A673 (cell line): ENCODE results near the gene IFT122. TPM values are rescaled to one million over a fixed set of nuclear protein-coding genes. Genes with fewer than 3 reads are reported as not detected.

Experiments used
- BruUV-seq: library from RNA; stranded (reverse); fragments of 400-500 nt; replicated peaks from 2 replicates; lab custom pipeline; 2021; lab: Mats Ljungman, UMichigan
- CTCF ChIA-PET: fragments of 300-600 bp; sonication (Branson Sonifier 250); formaldehyde crosslinking; loops from one replicate; lab custom pipeline; 2022; ENCODE audit warnings: antibody characterized with exemption; lab: Charles Lee
- POLR2A ChIA-PET: fragments of 300-600 bp; sonication (Branson Sonifier 250); formaldehyde crosslinking; loops from one replicate; lab custom pipeline; 2022; ENCODE audit warnings: antibody characterized with exemption; ENCODE audit not compliant: low non-redundant PET; lab: Charles Lee
- DNase-seq: peaks from one replicate; pipeline ENCODE4 v3.0.0-alpha.2; 2015; ENCODE audit warnings: low spot score
- H3K27ac ChIP-seq: fragments of 200-600 bp; sonication (generic); 2 replicates; pipeline ENCODE4 v1.5.1; 2016; ENCODE audit warnings: mixed run types, low read depth, mild to moderate bottlenecking, mixed read lengths, antibody characterized with exemption, low read length; ENCODE audit not compliant: poor library complexity, severe bottlenecking
- H3K27me3 ChIP-seq: fragments of 200-600 bp; sonication (generic); replicated peaks from 2 replicates; pipeline ENCODE4 v1.6.1; 2017; ENCODE audit warnings: mixed run types, low read depth, mild to moderate bottlenecking, mixed read lengths, antibody characterized with exemption, low read length; ENCODE audit not compliant: insufficient read depth, poor library complexity
- H3K36me3 ChIP-seq: fragments of 200-600 bp; sonication (generic); 2 replicates; pipeline ENCODE4 v1.6.1; 2016; ENCODE audit warnings: mixed run types, mild to moderate bottlenecking, mixed read lengths, antibody characterized with exemption, low read length; ENCODE audit not compliant: insufficient read depth, poor library complexity, severe bottlenecking
- H3K4me1 ChIP-seq: fragments of 200-600 bp; sonication (generic); 2 replicates; pipeline ENCODE4 v1.6.1; 2017; ENCODE audit warnings: mixed run types, mild to moderate bottlenecking, mixed read lengths, antibody characterized with exemption, low read length; ENCODE audit not compliant: insufficient read depth, poor library complexity, severe bottlenecking
- H3K4me3 ChIP-seq: fragments of 200-600 bp; sonication (generic); 2 replicates; pipeline ENCODE4 v1.5.1; 2016; ENCODE audit warnings: low read depth, mixed run types, mild to moderate bottlenecking, mixed read lengths, low read length; ENCODE audit not compliant: poor library complexity, severe bottlenecking
- H3K9me3 ChIP-seq: fragments of 200-600 bp; sonication (generic); 2 replicates; pipeline ENCODE4 v1.6.1; 2016; ENCODE audit warnings: mixed run types, low read depth, mild to moderate bottlenecking, mixed read lengths, antibody characterized with exemption, low read length; ENCODE audit not compliant: poor library complexity, severe bottlenecking
- EZH2 ChIP-seq: fragments of 200-600 bp; sonication (generic); IDR thresholded peaks from 2 replicates; pipeline ENCODE4 v1.6.1; 2017; ENCODE audit warnings: borderline replicate concordance, low read depth, mild to moderate bottlenecking, mixed read lengths, antibody characterized with exemption, low read length; ENCODE audit not compliant: poor library complexity, severe bottlenecking
- intact Hi-C: fragments of 100-400 bp; cut with micrococcal nuclease; formaldehyde crosslinking; loops from one replicate; pipeline ENCODE4 v1.10.0; 2022; ENCODE audit not compliant: unreplicated experiment
- total RNA-seq: library from RNA; stranded (reverse); gene quantifications from 2 replicates; pipeline ENCODE4 v1.2.3, GENCODE V29; 2021
- TF ChIP-seq, protein P1 (sequence below): fragments of 300-800, 200-600 bp; sonication (generic); conservative IDR thresholded peaks from 2 replicates; pipeline ENCODE4 v1.5.1; 2017; ENCODE audit warnings: low read depth, mild to moderate bottlenecking, antibody characterized with exemption, low read length, moderate library complexity, mixed read lengths

Gene IFT122
- total RNA-seq, 1 experiment from 2014 or later, result 48.2 TPM

DNA sequence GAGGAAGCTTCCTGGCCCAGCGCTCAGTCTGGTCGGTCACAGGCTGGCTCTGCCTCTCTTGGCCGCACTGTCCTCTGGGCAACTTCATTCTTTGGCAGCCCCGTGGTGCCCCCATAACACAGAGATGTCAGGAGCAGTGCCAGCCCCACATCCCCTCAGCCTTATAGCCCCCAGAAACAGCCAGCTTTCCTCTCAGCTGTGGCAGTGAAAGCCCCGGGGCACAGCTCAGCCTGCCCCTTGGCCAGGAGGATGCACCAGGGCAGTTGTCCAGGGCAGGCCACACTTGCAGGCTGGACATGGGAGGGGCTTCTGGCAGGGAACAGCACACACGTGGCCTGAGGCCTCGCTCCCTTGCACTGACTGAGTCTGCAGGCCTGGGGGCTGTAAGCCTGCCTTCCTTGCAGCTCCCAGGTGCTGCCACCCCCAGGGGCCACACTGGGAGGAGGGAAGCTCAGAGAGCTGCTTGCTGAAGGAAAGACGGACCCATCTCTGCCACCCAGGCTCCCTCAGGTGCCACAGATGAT lies 78.1 kb downstream of the IFT122 start:
- TF ChIP-seq, protein P1, sequence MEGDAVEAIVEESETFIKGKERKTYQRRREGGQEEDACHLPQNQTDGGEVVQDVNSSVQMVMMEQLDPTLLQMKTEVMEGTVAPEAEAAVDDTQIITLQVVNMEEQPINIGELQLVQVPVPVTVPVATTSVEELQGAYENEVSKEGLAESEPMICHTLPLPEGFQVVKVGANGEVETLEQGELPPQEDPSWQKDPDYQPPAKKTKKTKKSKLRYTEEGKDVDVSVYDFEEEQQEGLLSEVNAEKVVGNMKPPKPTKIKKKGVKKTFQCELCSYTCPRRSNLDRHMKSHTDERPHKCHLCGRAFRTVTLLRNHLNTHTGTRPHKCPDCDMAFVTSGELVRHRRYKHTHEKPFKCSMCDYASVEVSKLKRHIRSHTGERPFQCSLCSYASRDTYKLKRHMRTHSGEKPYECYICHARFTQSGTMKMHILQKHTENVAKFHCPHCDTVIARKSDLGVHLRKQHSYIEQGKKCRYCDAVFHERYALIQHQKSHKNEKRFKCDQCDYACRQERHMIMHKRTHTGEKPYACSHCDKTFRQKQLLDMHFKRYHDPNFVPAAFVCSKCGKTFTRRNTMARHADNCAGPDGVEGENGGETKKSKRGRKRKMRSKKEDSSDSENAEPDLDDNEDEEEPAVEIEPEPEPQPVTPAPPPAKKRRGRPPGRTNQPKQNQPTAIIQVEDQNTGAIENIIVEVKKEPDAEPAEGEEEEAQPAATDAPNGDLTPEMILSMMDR, result no peak
- TF ChIP-seq EZH2, result no peak
- ChIA-PET CTCF (no interaction called here), POLR2A (no interaction called here)
- intact Hi-C loops, result no loop called here
- no peaks in the 10 kb centered on the region for H3K27me3 ChIP-seq
- BruUV-seq, result no TSS peak
- peaks cover 3% of the 10 kb centered on the region for H3K36me3 ChIP-seq
- no peaks in the 10 kb centered on the region for H3K9me3 ChIP-seq
- H3K27ac ChIP-seq, result no peak overlapping the region
- no peak overlapping the region for H3K4me3 ChIP-seq
- H3K4me1 ChIP-seq, result no peaks in the 10 kb centered on the region
- no peak for DNase-seq

DNA sequence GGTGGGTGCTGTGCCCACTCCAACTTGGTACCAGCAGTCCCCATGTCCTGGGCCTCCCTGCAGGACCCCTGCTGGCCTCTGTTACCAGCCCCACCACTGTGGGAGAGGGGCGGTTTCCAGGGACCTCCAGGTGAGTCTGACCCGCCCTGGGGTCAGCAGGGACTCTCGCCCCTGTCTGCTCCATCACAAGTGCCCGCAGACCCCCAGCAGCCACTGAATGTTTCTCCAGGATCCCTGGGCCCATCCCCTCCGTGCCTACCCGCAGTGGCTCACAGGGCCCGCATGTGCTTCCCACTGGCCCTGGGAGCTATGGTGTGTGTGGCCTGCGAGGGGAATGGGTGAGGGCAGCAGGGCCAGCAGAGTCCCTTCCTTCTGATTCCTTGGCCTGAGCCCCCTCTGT lies 78.6 kb downstream of the IFT122 start:
- no peaks in the 10 kb centered on the region for H3K4me1 ChIP-seq
- no peak overlapping the region for H3K4me3 ChIP-seq
- no peaks in the 10 kb centered on the region for H3K27me3 ChIP-seq
- POLR2A ChIA-PET, result no interaction called here
- TF ChIP-seq, protein P1, result no peak
- no peak for TF ChIP-seq EZH2
- no peak for DNase-seq
- BruUV-seq, result no TSS peak
- CTCF ChIA-PET, result no interaction called here
- H3K36me3 ChIP-seq, result no peaks in the 10 kb centered on the region
- H3K9me3 ChIP-seq, result no peaks in the 10 kb centered on the region
- intact Hi-C loops, result no loop called here
- no peak overlapping the region for H3K27ac ChIP-seq

- no peak for DNase-seq
- Histone ChIP-seq H3K4me3 (no peak overlapping the region), H3K27me3 (no peaks in the 10 kb centered on the region), H3K4me1 (no peaks in the 10 kb centered on the region), H3K9me3 (no peaks in the 10 kb centered on the region), H3K27ac (no peak overlapping the region), H3K36me3 (no peaks in the 10 kb centered on the region)
- intact Hi-C loops, result no loop called here
- CTCF ChIA-PET, result no interaction called here
- BruUV-seq, result no TSS peak
- TF ChIP-seq EZH2, result no peak
- TF ChIP-seq, protein P1, result no peak
- POLR2A ChIA-PET, result no interaction called here
Measured at GRCh38 chr3:129519449-129519848, 79.4 kb downstream of the IFT122 start.
